Psoas muscle (tissue), 8 donors: Measurements from ENCODE around the gene TMEM175. TPM values are rescaled to one million over a fixed set of nuclear protein-coding genes. Genes with fewer than 3 reads are reported as not detected.

Experiments used
- ATAC-seq, 4 donors: fragments of 200-7000 bp; cut with Tn5 transposase; one replicate each; pipeline ENCODE4 v1.9.1; 2020; ENCODE audit warnings: moderate library complexity in 3 of 4, mild to moderate bottlenecking in 2 of 4
- DNase-seq, 2 donors: peaks; one replicate each; pipeline ENCODE4 v3.0.0-alpha.2; 2020
- H3K27ac ChIP-seq: fragments of 200-600 bp; one replicate; pipeline ENCODE4 v1.8.0; 2022
- H3K27me3 ChIP-seq, 3 donors: fragments of 200-600 bp in 1 of 3; one replicate each; pipeline versions ENCODE4 v1.6.1 to v1.8.0; 2013 to 2022; ENCODE audit warnings: low read length in 2 of 3, mild to moderate bottlenecking in 2 of 3, moderate library complexity in 1 of 3; ENCODE audit not compliant: insufficient read depth in 3 of 3
- H3K36me3 ChIP-seq, 2 donors: fragments of 200-600 bp in 1 of 2; one replicate each; pipeline versions ENCODE4 v1.6.1 to v1.8.0; 2013 to 2022; ENCODE audit warnings: low read depth in 1 of 2, mild to moderate bottlenecking in 1 of 2, moderate library complexity in 1 of 2; ENCODE audit not compliant: insufficient read depth in 1 of 2
- H3K4me1 ChIP-seq: fragments of 200-600 bp; one replicate; pipeline ENCODE4 v1.8.0; 2022
- H3K4me3 ChIP-seq: fragments of 200-600 bp; one replicate; pipeline ENCODE4 v1.8.0; 2022; ENCODE audit warnings: mild to moderate bottlenecking
- H3K9me3 ChIP-seq: fragments of 200-600 bp; one replicate; pipeline ENCODE4 v1.8.0; 2022
- CTCF ChIP-seq: fragments of 200-600 bp; IDR thresholded peaks from one replicate; pipeline ENCODE4 v1.8.0; 2022; ENCODE audit warnings: antibody characterized with exemption
- WGBS, 3 donors: extraction: QIAGEN DNeasy Blood & Tissue Kit; methylation state at CpG; one replicate each; pipeline versions ENCODE4 v1.1.6 to v1.1.7; 2013; 5-methylcytosine and 5-hydroxymethylcytosine counted together
- intact Hi-C, 2 donors: fragments of 100-400 bp; cut with DNase I; formaldehyde crosslinking; loops; one replicate each; pipeline versions ENCODE4 v1.11.0 to v1.14.2; 2022
- polyA plus RNA-seq, 3 donors: library from polyadenylated mRNA; stranded (reverse); fragments of 200-250 nt; gene quantifications; one replicate each; pipeline ENCODE4 v1.2.3, GENCODE V29; 2013
- total RNA-seq, 4 donors: library from RNA; stranded (reverse); fragmentation: NEBNext Ultra II Directional in 2 of 4; extraction: Animal tissue kit (Norgen Biotek cat#: 25700) in 2 of 4; gene quantifications; one replicate each; pipeline versions ENCODE4 v1.2.1 to v1.2.4, GENCODE V29; 2021 to 2023
- donor health status: healthy with polysubstance abuse.
- donor health status: DM: no; HTN: no; CAD: no; lungs with moderate emphysema.
- donor health status: Bipolar disorder and iron deficiency.
- donor health status: healthy.
- donor health status: DM: yes; HTN: yes; CAD: no.
- donor health status: DM: no; HTN: no; CAD: no.
- donor health status: DM: no; HTN: no; CAD: no.
- donor health status: DM: yes; HTN: yes; CAD: no.

TMEM175 gene
- total and polyA plus RNA-seq, 7 donors: 8.7 to 23.9 (median 14.3) TPM

GRCh38 chr4:956531-957230 is 24.4 kb downstream of the TMEM175 start:
- intact Hi-C loops: no loop called here
- Histone ChIP-seq H3K4me1 (no peaks in the 10 kb centered on the region), H3K4me3 (no peak overlapping the region), H3K9me3 (no peaks in the 10 kb centered on the region), H3K27ac (no peak overlapping the region), H3K27me3 (no peaks in the 10 kb centered on the region), H3K36me3 (peaks cover 0 to 58% of the 10 kb centered on the region in 2 donors)
- TF ChIP-seq CTCF: no peak
- no peak for ATAC-seq
- WGBS, 3 donors: 78 to 81% (median 80%) methylated on average over 14 of the region's 14 CpGs
- peak in 1 of 2 donors; percentile 23 for DNase-seq

GRCh38 chr4:957231-957580 is 24.9 kb downstream of the TMEM175 start:
- peaks cover 1 to 58% of the 10 kb centered on the region in 2 donors for H3K36me3 ChIP-seq
- intact Hi-C loops: no loop called here

GRCh38 chr4:957581-958313 is 25.5 kb downstream of the TMEM175 start:
- no peaks in the 10 kb centered on the region for H3K4me1 ChIP-seq
- DNase-seq: peak in 1 of 2 donors; percentile 39
- H3K27ac ChIP-seq: no peak overlapping the region
- TF ChIP-seq CTCF: no peak
- ATAC-seq: no peak
- WGBS, 3 donors: 88 to 90% (median 89%) methylated on average over 40 to 45 of the region's 45 CpGs
- intact Hi-C loops: no loop called here
- H3K4me3 ChIP-seq: no peak overlapping the region
- no peaks in the 10 kb centered on the region for H3K27me3 ChIP-seq
- no peaks in the 10 kb centered on the region for H3K9me3 ChIP-seq
- H3K36me3 ChIP-seq: peaks cover 2 to 64% of the 10 kb centered on the region in 2 donors

More at GRCh38 chr4:957231-957580, 24.9 kb downstream of the TMEM175 start:
- DNase-seq (peak in 1 of 2 donors; percentile 31), ATAC-seq (no peak)
- no peak overlapping the region for H3K27ac ChIP-seq
- WGBS, 3 donors: 72 to 76% (median 73%) methylated on average over 8 of the region's 8 CpGs
- H3K4me3 ChIP-seq: no peak overlapping the region
- no peaks in the 10 kb centered on the region for H3K4me1 ChIP-seq
- H3K9me3 ChIP-seq: no peaks in the 10 kb centered on the region
- no peaks in the 10 kb centered on the region for H3K27me3 ChIP-seq
- no peak for TF ChIP-seq CTCF

- H3K27me3 ChIP-seq: no peaks in the 10 kb centered on the region
- no peaks in the 10 kb centered on the region for H3K4me1 ChIP-seq
- H3K4me3 ChIP-seq: no peak overlapping the region
- intact Hi-C loops: no loop called here
- WGBS, 3 donors: 90 to 93% (median 91%) methylated on average over 17 of the region's 17 CpGs
- no peak for ATAC-seq
- no peak overlapping the region for H3K27ac ChIP-seq
- H3K36me3 ChIP-seq: peaks cover 2 to 65% of the 10 kb centered on the region in 2 donors
- no peaks in the 10 kb centered on the region for H3K9me3 ChIP-seq
- no peak for TF ChIP-seq CTCF
- DNase-seq: peak in 1 of 2 donors; percentile 54
Observed at GRCh38 chr4:958314-958665, 26.0 kb downstream of the TMEM175 start.
